Stimulated activated CD8-positive, alpha-beta memory T cell treated with anti-CD3 and anti-CD28 coated beads, Interleukin-7, amount 100 ng/mL, for 24 hours (primary cell): Measurements from ENCODE around the gene UBL5.
A peak's percentile ranks its signal among the peaks of the same experiment; 100 is the strongest.
"Not testable (repeated sequence)": the region's sequence is repeated elsewhere in the genome, so short reads cannot be mapped to it uniquely, and the experiment has no call there.

Experiments
- DNase-seq: peaks from one replicate; pipeline ENCODE4 v3.0.0-alpha.2; 2020; ENCODE audit warnings: low read depth

The UBL5 gene

DNA sequence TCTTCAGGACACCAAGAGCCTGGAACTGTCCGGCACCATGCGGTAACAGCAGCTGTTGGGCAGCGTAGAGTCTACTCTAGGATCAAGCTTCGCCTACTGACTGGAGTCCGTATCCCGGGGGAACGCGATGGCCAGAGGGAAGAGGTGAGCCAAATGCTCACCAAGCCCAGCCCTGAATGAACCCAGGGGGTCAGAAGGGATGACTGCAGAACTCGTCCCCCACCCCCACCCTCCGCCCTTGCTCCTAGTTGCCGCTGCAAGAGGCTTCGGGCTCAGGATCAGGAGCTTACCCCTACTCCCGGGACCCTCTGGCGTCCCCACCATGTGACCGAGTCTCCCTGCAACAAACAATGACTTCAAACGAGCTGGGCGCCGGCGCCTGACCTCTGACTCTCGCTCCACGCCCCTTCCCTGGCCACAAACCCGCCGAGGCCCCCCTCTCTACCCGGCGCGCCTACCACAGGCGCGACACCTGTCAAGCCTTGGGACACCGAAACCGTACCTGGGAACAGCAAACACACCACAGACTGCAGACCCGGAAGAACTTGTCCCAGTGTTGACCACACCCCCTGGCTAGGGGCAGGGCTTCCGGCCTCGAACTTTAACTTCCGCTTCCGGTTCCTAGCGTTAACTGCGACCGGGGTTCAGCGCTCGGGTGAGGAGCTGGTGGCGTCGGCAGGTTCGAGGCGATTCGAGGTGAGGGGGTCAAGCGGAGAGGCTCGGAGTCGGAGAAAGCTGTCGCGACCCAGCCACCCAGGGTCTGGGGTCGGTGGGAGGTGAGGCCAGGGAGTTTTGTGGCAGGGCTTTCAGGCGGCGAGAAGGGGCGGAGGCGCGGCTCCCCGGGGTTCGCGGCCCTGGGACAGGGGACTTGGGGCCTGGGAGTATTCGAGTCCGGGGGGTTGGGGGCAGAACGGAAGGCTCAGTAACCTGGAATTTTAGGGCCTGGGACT is at the start of gene UBL5:
Gene UBL5 (plus strand): TSS at position 630 of the 950 bp plus-strand sequence. CDS start 420 bp downstream, outside the sequence.
- peak; percentile 77 for DNase-seq

DNA sequence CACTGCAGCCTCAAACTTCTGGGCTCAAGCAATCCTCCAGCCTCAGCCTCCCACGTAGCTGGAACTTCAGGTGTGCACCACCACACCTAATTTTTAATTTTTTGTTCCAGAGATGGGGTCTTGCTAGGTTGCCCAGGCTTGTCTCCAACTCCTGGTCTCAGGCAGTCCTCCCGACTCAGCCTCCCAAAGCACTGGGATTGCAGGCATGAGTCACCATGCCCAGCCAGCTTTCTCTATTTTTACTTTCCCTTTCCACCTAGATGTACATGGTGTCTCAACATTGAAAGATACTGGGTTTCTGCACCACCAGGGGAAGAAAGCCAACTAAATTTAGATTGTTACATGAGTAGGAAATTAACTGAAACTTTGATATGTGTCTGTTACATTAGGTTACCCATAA is 45.4 kb upstream of the UBL5 start:
- no peak for DNase-seq

DNA sequence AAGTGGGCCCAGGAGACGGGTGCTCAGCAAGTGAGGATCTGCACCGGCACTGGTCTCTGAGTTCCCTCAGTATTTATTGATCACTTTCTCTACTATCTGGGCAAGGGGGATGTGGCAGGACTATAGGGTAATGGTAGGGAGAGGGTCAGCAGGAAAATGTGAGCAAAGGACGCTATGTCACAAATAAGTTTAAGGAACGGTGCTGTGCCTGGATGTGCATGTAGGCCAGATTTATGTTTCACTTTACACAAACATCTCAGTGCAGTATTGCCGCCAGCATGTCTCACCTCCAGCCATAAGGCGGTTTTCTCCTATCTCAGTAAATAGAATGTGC is 43.6 kb upstream of the UBL5 start:
- not testable (repeated sequence) for DNase-seq

DNA sequence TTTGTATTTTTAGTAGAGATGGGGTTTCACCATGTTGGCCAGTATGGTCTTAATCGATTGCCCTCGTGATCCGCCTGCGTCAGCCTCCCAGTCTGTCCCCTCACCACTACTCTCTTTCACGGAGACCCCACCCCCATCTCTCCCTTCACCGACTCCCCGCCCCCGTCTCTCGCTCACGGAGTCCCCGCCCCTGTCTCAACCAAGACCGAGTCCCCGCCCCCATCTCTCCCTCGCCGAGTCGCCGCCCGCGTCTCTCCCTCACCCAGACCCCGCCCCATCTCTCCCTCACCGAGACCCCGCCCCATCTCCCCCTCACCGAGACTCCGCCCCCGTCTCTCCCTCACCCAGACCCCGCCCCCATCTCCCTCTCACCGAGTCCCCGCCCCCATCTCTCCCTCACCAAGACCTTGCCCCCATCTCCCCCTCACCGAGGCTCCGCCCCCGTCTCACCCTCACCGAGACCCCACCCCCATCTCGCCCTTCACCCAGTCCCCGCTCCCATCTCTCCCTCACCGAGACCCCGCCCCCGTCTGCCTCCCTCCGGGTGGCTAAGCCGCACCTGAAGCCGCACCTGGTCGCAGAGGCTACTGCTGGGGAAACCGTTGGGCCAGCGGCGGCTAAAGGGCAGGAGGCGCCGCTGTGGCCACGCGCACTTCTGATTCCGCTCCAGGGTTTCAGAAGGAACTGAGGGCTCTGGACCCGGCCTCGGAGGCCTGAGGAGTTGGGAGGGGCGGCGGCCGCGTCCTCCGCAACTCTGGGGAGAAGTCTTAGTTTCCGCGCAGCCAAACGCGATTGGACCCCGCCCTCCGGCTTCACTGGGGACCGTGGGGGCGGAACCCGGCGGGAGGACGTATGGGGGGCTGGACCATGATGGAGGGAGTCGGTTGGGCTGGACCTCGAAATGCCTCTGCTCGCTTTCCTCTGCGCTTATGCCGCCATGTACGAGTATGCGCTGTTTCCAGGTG is 42.1 kb upstream of the UBL5 start:
- peak; percentile 95 for DNase-seq

DNA sequence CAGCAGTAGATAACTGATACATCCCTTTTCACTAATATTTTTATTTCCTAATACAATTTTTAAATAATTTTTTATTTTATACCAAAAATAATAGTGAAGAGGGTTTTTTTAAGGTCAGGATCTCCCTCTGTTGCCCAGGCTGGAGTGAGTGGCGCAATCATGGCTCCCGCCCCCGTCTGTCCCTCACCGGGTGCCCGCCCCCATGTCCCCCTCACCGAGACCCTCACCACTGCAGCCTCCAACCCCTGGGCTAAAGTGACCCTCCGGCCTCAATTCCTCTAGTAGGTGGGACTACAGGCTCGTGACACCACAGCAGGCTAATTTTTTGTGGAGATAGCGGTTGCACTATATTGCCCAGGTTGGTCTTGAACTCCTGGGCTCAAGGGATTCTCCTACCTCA is 41.4 kb upstream of the UBL5 start:
- DNase-seq = no peak

DNA sequence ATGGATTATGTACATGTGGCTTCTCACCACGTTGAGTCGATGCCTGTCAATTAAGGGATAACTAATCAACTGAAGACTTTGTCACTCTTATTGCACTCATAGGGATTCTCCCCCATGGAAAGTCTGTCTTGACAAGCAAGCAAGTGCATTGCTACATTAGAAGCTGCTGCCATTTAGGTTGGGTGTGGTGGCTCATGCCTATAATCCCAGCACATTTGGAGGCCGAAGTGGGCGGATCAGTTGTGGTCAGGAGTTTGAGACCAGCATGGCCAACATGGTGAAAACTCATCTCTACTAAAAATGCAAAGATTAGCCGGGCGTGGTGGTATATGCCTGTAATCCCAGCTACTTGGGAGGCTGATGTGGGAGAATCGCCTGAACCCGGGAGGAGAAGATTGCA is 40.9 kb upstream of the UBL5 start:
- no peak for DNase-seq

DNA sequence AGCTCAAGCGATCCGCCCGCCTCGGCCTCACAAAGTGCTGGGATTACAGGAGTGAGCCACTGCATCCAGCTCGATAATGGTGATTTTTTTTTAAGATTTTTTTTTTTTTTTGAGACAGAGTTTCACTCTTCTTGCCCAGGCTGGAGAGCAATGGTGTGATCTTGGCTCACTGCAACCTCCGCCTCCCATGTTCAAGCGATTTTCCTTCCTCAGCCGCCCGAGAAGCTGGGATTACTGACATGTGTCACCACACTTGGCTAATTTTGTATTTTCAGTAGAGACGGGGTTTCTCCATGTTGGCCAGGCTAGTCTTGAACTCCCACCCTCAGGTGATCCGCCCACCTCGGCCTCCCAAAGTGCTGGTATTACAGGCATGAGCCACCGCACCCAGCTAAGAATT is 39.1 kb upstream of the UBL5 start:
- not testable (repeated sequence) for DNase-seq

DNA sequence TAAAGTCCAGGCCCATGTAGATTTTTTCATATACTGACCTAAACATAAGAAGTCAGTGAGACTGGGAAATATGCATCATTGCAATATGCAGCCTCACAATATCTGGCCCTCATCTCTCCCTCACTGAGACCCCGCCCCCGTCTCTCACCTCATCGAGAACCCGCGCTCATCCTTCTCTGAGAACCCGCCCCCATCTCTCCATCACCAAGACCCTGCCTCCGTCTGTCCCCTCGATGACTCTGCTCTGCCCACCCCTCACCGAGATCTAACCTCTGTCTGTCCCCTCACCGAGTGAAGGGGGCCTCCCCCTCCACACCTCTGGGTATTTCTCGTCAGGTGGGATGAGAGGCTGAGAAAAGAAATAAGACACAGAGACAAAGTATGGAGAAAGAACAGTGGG is 38.7 kb upstream of the UBL5 start:
- DNase-seq = no peak

DNA sequence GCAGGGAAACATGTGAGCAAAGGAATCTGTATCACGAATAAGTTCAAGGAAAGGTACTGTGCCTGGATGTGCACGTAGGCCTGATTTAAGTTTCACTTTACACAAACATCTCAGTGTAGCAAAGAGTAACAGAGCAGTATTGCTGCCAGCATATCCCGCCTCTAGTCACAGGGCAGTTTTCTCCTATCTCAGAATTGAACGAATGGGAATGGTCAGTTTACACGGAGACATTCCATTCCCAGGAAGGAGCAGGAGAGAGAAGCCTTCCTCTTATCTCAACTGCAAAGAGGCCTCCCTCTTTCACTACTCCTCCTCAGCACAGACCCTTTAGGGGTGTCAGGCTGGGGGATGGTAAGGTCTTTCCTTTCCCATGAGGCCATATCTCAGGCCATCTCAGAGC is 38.1 kb upstream of the UBL5 start:
- not testable (repeated sequence) for DNase-seq

DNA sequence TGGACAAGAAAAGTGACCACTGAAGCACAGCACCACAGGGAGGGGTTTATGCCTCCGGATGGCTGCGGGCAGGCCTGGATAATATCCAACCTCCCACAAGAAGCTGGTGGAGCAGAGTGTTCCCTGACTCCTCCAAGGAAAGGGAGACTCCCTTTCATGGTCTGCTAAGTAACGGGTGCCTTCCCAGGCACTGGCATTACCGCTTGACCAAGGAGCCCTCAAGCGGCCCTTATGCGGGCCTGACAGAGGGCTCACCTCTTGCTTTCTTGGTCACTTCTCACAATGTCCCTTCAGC is 36.7 kb upstream of the UBL5 start:
- DNase-seq = not testable (repeated sequence)

DNA sequence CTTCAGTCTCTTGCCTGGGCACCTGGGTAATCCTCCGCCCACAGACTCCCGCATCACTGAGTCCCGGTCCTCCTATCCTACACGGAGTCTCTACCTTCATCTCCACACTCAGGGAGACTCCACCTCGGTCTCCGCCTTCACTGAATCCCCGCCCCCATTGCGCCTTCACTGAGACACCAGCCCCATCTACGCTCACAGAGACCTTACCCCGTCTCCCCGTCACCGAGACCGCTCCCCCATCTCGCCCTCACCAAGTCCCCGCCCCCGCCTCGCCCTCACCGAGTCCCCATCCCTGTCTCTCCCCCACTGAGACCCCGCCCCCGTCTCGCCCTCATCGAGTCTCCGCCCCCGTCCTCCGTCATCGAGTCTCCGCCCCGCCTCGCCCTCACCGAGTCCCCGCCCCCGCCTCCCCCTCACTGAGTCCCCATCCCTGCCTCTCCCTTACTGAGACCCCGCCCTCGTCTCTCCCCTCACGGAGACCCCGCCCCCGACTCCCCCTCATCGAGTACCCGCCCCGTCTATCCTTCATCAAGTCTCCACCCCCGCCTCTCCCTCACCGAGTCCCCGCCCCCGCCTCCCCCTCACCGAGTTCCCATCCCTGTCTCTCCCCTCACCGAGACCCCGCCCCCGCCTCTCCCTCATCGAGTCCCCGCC is 36.0 kb upstream of the UBL5 start:
- DNase-seq = peak; percentile 87

DNA sequence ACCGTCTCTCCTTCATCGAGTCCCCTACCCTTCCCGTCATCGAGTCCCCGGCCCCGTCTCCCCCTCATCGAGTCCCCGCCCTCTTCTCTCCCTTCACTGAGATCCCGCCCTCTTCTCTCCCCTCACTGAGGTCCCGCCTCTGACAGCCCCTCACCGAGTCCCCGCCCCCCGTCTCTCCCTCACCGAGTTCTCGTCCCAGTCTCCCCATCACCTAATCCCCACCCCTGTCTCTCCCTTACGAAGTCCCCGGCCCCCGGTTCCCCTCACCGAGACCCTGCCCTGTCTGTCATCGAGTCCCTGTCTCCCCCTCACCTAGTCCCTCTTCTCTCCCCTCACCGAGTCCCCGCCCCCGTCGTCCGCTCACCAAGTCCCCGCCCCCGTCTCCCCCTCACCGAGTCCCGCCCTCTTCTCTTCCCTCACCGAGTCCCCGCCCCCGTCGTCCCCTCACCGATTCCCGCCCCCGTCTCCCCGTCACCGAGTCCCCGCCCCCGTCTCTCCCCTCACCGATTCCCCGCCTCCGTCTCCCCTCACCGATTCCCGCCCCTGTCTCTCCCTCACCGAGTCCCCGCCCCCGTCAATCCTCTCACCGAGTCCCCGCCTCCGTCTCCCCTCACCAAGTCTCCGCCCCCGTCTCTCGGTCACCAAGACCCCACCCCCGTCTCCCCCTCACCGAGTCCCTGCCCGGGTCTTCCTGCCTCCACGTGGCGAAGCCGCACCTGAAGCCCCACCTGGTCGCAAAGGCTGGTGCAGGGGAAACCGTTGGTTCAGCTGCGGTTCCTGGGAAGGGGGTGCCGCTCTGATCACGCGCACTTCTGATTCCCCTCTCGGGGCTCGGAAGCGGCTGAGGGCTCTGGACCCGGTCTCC is 35.3 kb upstream of the UBL5 start:
- DNase-seq = peak; percentile 82

DNA sequence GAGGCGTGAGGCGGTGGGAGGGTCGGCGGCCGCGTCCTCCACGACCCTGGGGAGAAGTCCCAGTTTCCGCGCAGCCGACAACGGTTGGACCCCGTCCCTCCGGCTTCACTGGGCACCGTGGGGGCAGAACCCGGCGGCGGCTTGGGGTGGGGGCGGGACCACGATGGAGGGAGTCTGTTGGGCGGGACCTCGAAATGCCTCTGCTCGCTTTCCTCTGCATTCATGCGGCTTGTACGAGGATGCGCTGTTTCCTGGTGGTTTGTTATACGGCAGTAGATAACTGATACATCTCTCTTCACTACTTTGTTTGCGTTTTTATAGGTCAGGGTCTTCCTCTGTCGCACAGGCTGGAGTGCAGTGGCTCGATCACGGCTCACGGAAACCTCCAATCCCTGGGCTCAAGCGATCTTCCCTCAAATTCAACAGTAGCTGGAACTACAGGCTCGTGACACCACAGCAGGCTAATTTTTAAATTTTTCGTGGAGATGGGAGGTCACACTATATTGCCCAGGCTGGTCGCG is 34.6 kb upstream of the UBL5 start:
- peak; percentile 35 for DNase-seq

DNA sequence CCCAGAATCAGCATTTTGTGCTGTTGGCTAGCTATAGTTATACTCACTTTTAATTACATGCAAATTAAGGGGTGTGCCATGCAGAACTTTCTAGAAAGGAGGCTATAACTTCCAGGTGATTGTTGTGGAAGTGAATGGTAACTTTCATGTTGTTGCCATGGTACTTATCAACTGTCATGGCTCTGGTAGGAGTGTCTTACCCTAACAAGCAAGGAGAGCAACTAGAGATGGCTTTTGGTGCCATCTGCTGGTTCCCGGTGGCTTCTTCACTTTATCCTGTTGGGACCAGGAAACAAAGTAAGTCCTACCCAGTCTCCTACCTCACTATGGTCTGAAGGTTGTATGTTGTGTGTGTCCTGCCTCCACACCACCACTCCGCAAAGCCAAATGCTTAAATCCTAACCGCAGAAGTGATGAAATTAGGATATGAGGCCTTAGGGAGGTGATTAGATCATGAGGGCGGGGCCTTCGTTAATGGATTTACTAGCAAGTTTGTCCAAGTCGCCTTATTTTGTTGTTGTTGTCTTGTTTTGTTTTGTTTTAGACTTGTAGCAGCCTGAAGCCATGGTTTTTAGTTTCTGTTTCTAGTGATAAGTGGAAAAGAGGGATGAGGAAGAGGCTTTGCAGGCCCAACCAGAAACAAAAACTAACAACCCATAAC is 31.5 kb upstream of the UBL5 start:
- DNase-seq = peak; percentile 58

DNA sequence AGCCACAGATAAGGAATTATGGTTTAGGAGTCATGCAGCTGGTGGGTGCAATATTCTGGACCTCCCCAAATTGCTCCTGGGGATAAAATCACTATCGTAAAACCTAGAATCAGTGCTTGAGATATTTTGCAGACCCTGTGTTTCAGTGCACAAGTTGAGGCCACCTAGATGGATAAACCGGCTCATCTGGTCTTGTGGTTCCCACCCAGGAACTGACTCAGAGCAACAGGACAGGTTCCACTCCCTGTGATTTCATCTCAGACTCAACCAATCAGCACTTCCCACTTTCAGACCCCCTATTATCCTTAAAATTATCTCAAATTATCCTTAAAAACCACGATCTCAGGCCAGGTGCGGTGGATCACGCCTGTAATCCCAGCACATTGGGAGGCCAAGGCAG is 29.8 kb upstream of the UBL5 start:
- DNase-seq = no peak

DNA sequence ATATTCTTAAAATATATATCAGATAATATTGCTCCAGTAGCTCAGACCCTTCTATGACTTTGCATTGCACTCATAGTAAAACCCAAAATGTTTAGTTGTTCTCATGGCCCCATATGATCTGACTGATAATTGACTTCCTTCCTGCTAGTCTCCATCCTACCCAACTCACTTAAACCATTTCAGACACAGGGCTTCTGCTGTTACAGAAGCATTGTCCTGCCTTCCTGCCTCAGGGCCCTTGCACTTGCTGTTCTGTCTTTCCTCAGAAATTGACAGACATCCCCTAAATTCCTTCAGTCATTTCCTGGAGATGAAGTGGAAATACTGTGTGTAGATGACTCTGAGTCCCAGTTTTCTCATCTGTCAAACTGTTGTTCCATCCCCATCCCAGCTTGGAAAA is 28.6 kb upstream of the UBL5 start:
- DNase-seq = no peak

DNA sequence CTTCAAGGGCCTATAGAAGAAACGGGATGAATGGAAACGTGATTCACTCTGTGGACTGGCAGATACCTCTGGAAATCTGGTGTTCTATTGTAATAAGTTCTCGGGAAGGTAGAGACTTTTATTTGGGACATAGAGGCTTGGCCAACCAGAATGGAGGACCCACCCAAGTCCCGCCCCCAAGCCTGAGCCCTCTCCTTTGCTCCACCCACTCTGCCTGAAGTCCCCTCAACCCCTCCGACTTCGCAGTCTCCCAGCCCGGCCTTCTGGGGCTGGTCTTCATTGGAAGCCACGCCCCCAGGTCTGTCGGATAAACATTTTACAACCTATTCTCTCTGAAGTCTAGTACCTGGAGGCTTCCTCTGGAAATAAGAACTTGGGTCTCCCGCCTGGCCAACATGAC is 25.7 kb upstream of the UBL5 start:
- DNase-seq = no peak

DNA sequence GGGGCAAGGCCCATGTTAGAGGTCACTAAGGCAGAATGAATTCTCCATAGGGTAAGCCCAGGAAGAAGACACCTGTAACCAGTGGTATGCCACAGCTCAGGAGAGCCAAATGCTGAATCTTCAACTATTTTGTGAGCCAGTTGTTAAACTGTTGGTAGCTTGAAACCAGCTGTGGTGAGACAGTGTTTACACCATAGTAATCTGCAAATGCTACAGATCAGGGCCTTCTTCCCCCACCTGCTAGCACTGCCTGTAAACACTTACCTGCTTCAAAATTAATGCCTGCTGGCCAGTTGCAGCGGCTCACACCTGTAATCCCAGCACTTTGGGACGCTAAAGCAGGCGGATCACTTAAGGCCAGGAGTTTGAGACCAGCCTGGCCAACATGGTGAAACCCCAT is 20.9 kb upstream of the UBL5 start:
- no peak for DNase-seq

DNA sequence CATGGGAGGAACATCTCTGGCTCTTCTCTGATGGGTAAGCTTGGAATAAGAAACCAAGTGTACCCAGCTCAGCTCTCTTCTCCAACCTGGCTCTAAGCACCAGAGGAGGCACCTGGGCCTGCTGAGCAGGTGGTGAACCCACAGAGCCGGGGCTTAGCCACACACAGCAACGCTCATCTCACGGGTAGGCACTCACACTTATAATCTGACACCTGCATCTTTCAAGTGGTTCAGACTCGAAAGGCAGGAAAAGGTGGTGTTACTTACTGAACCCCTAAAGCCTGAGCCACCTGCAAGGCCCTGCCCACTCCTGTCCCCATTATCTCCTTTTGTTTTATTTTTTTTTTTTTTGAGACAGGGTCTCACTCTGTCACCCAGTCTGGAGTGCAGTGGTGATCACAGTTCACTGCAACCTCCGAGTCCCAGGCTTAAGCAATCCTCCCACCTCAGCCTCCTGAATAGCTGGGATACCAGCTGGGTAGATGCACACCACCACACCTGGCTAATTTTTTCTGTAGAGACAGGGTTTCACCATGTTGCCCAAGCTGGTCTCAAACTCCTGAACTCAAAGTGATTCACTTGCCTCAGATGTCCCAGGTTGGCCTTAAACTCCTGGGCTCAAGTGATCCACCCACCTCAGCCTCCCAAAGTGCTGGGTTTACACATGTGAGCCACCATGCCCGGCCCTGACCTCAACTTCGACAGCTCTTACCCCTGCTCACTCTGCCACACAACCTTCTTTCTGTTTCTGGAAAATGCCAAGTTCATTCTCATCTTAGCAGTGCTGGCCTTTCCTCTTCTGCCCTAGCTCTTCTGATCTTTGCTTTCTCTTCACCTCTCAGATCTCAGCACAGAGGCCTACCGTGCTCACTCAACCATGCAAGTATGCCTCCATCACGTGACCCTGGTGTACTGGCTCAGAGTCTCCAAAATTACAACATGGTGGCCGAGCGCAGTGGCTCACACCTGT is 18.6 kb upstream of the UBL5 start:
- no peak for DNase-seq

DNA sequence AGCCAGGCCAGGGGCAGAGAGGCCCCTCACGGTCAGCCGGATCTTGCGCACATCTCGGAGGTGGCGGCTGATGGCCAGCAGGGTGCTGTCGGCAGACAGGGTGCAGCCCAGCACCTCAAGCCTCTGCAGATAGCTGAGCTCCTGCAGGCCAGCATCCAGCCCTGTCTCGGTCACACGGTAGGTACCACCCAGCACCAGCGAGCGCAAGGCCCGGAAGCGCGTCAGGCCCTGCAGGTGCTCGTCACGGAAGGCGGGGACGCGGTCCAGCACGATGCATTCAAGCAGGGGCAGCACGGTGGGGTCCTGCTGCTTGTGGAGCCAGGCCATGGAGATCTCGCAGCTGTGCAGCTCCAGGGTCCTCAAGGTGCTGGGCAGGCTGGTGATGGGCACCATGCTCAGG is 16.6 kb upstream of the UBL5 start:
- DNase-seq = no peak
